CD4-positive, CD25-positive, alpha-beta regulatory T cell (primary cell): ENCODE results near the gene XIAP. TPM values are rescaled to one million over a fixed set of nuclear protein-coding genes. Genes with fewer than 3 reads are reported as not detected.
A peak's percentile ranks its signal among the peaks of the same experiment; 100 is the strongest.

Experiments used
- ATAC-seq, 2 donors: fragments of 150-1000 bp; cut with Tn5 transposase; one replicate each; pipeline ENCODE4 v1.10.0; 2021; ENCODE audit warnings: low read depth in 2 of 2, moderate number of reproducible peaks in 2 of 2, moderate library complexity in 1 of 2
- DNase-seq, 3 donors: peaks; one replicate each; pipeline versions ENCODE4 v3.0.0 to v3.0.0-alpha.2; 2012 to 2022; ENCODE audit warnings: mixed read lengths in 1 of 3
- H3K27ac ChIP-seq: one replicate; pipeline ENCODE4 v1.7.0; 2013; ENCODE audit warnings: mild to moderate bottlenecking, low read length; ENCODE audit not compliant: insufficient read depth, poor library complexity, severe bottlenecking
- H3K27me3 ChIP-seq: one replicate; pipeline ENCODE4 v1.7.0; 2013; ENCODE audit warnings: low read length; ENCODE audit not compliant: control insufficient read depth, insufficient read depth
- H3K36me3 ChIP-seq: one replicate; pipeline ENCODE4 v1.7.0; 2013; ENCODE audit warnings: mild to moderate bottlenecking, low read length, moderate library complexity; ENCODE audit not compliant: control insufficient read depth, insufficient read depth
- H3K4me1 ChIP-seq: 2 replicates; pipeline ENCODE4 v1.7.0; 2013; ENCODE audit warnings: mild to moderate bottlenecking, low read length; ENCODE audit not compliant: insufficient read depth, control insufficient read depth, poor library complexity, severe bottlenecking
- H3K4me3 ChIP-seq: one replicate; pipeline ENCODE4 v1.7.0; 2013; ENCODE audit warnings: low read depth, mild to moderate bottlenecking, low read length, moderate library complexity
- H3K9me3 ChIP-seq, 2 experiments: 1 replicate in 1 of 2; 2 replicates in 1 of 2; pipeline ENCODE4 v1.7.0; 2013; ENCODE audit warnings: low read length in 2 of 2, mild to moderate bottlenecking in 1 of 2, moderate library complexity in 1 of 2; ENCODE audit not compliant: control insufficient read depth in 2 of 2
- H3K27ac Mint-ChIP-seq, 3 donors: one replicate each; pipeline ENCODE4 v1.8.0; 2020 to 2022; ENCODE audit warnings: mild to moderate bottlenecking in 3 of 3, mixed read lengths in 3 of 3, moderate library complexity in 2 of 3
- H3K27me3 Mint-ChIP-seq: one replicate; pipeline ENCODE4 v1.8.0; 2022; ENCODE audit warnings: mild to moderate bottlenecking, mixed read lengths
- H3K36me3 Mint-ChIP-seq: one replicate; pipeline ENCODE4 v1.8.0; 2020; ENCODE audit warnings: mixed read lengths
- H3K4me1 Mint-ChIP-seq, 4 donors: one replicate each; pipeline ENCODE4 v1.8.0; 2020 to 2022; ENCODE audit warnings: mixed read lengths in 4 of 4, mild to moderate bottlenecking in 1 of 4
- H3K4me3 Mint-ChIP-seq, 4 donors: one replicate each; pipeline ENCODE4 v1.8.0; 2020 to 2022; ENCODE audit warnings: mild to moderate bottlenecking in 4 of 4, mixed read lengths in 4 of 4, moderate library complexity in 3 of 4
- H3K9me3 Mint-ChIP-seq, 7 donors: one replicate each; pipeline ENCODE4 v1.8.0; 2020 to 2022; ENCODE audit warnings: mixed read lengths in 7 of 7, mild to moderate bottlenecking in 3 of 7, moderate library complexity in 2 of 7
- polyA plus RNA-seq, 4 donors: library from polyadenylated mRNA; unstranded; fragments of 300-500 nt; fragmentation: Illumina TruSeq; gene quantifications; one replicate each; pipeline ENCODE4 v1.2.3, GENCODE V29; 2021
- total RNA-seq: library from RNA; stranded (reverse); gene quantifications from one replicate; pipeline ENCODE4 v1.2.3, GENCODE V29; 2022

Gene XIAP
- total and polyA plus RNA-seq, 5 donors from 2014 or later, result 7.7 to 35.5 (median 8.0) TPM

DNA sequence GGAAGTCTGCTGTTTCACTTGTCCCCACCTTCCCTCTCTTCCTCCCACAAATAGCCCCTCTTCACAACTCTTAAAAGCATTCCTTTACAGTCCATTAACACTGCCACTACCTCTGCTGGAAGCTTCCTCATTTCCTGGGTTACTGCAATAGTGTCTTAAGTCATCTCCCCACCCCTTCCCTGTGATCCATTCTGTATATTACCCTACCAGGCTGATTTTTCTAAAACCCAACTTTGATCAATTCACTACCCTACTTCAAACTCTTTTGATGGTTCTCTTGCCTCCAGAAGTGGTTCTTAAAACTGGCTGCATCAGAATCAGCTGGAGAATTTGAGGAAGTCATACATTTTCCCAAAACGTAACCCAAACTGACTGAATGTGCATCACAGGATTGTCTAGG, 8.8 kb upstream of the XIAP start:
- peaks cover 4% of the 10 kb centered on the region for H3K27me3 Mint-ChIP-seq
- Histone ChIP-seq H3K9me3 (no peaks in the 10 kb centered on the region), H3K4me3 (no peak overlapping the region), H3K4me1 (no peaks in the 10 kb centered on the region), H3K27ac (no peak overlapping the region), H3K36me3 (no peaks in the 10 kb centered on the region), H3K27me3 (no peaks in the 10 kb centered on the region)
- H3K36me3 Mint-ChIP-seq, result no peaks in the 10 kb centered on the region
- H3K9me3 Mint-ChIP-seq, result no peaks in the 10 kb centered on the region
- DNase-seq (no peak), ATAC-seq (no peak)
- no peaks in the 10 kb centered on the region for H3K4me1 Mint-ChIP-seq
- no peak overlapping the region for H3K4me3 Mint-ChIP-seq
- H3K27ac Mint-ChIP-seq, result peak overlapping the region in 1 of 3 donors; percentile 66

DNA sequence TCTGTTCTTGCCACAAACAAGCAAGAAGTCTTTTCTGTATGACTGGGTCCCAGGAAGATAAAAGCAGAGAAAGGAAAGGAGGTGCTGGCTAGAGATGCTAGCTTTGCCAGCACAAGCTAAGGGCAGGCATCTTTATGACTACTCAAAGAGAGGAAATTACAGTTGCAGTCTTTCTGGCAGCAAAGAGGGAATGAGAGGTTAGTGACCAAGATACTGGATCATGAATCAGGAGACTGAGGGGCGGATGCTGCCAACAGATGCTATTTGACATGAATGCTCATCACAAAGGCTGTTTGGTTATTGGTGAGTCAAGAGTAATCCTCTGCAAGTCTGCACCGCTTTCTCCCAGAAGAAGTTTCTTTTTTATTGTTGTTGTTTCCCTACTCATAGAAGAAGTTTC, 5.5 kb upstream of the XIAP start:
- DNase-seq, result no peak
- H3K36me3 Mint-ChIP-seq, result no peaks in the 10 kb centered on the region
- no peaks in the 10 kb centered on the region for H3K36me3 ChIP-seq
- no peak overlapping the region for H3K4me3 ChIP-seq
- H3K27ac ChIP-seq, result no peak overlapping the region
- H3K4me1 ChIP-seq, result peaks cover 4% of the 10 kb centered on the region
- H3K27me3 ChIP-seq, result no peaks in the 10 kb centered on the region
- no peak overlapping the region for H3K27ac Mint-ChIP-seq
- peaks cover 0 to 2% (median 0%) of the 10 kb centered on the region in 7 donors for H3K9me3 Mint-ChIP-seq
- no peaks in the 10 kb centered on the region for H3K9me3 ChIP-seq
- peaks cover 0 to 4% (median 3%) of the 10 kb centered on the region in 4 donors for H3K4me1 Mint-ChIP-seq
- H3K4me3 Mint-ChIP-seq, result no peak overlapping the region
- ATAC-seq, result no peak
- peaks cover 7% of the 10 kb centered on the region for H3K27me3 Mint-ChIP-seq

DNA sequence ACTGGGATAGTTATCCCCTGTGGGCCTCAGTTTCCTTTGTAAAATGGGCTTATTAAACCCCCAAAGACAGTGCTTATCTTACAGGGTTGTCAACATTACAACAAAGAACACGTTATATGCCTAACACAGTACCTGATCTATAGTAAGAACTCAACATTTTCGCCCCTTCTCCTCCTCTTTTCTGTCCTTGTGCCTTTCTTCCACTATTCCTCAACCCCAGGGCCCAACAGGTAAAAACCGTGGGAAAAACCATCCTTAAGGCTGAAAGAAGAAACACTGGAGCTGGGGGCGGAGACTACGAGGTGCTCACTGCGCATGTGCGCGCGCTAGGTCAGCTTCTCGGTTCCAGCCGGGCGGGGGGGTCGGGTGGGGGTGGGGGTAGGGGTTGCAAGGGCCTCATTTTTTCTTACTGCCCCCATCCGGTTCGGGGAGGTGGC, 426 bp upstream of the XIAP start:
- Mint-ChIP-seq H3K27me3 (peaks cover 9% of the 10 kb centered on the region), H3K9me3 (peaks cover 0 to 2% (median 0%) of the 10 kb centered on the region in 7 donors), H3K4me1 (peaks cover 0 to 15% (median 8%) of the 10 kb centered on the region in 4 donors), H3K27ac (peak overlapping the region; percentile 91 to 97 (median 95)), H3K4me3 (peak overlapping the region; percentile 88 to 96 (median 96)), H3K36me3 (no peaks in the 10 kb centered on the region)
- Histone ChIP-seq H3K9me3 (no peaks in the 10 kb centered on the region), H3K4me3 (peak overlapping the region; percentile 88), H3K27ac (peak overlapping the region; percentile 88), H3K27me3 (no peaks in the 10 kb centered on the region), H3K36me3 (no peaks in the 10 kb centered on the region), H3K4me1 (peaks cover 6% of the 10 kb centered on the region)
- peak in 2 of 3 donors; percentile 58 to 69 for DNase-seq
- peak in 1 of 2 donors; percentile 30 for ATAC-seq

DNA sequence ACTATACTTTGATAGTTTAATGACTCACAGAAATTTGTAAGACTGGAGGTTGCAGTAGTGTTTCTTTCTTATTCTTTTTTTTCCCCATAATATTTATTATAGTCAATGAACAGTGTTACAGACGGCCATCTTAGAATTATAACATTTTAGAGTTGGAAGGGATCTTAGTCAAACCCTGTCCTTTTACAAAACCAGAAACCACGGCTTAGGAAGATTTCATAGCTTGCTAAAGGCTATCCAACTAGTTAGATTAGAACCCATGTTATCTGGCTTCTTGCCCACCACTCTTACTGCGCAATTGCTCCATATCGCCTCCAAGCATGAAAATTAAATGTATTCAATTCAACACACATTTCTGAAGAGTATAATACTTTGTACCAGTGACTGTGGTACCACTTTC, 1.1 kb downstream of the XIAP start:
- peak overlapping the region; percentile 88 for H3K27ac ChIP-seq
- DNase-seq (no peak), ATAC-seq (no peak)
- H3K4me1 Mint-ChIP-seq, result peaks cover 0 to 21% (median 12%) of the 10 kb centered on the region in 4 donors
- H3K4me3 ChIP-seq, result peak overlapping the region; percentile 96
- peak overlapping the region; percentile 88 to 96 (median 96) for H3K4me3 Mint-ChIP-seq
- peaks cover 3% of the 10 kb centered on the region for H3K36me3 Mint-ChIP-seq
- H3K9me3 Mint-ChIP-seq, result peaks cover 0 to 2% (median 0%) of the 10 kb centered on the region in 7 donors
- H3K27ac Mint-ChIP-seq, result peak overlapping the region; percentile 91 to 96 (median 93)
- peaks cover 9% of the 10 kb centered on the region for H3K27me3 Mint-ChIP-seq
- peaks cover 6% of the 10 kb centered on the region for H3K4me1 ChIP-seq
- no peaks in the 10 kb centered on the region for H3K36me3 ChIP-seq
- no peaks in the 10 kb centered on the region for H3K27me3 ChIP-seq
- H3K9me3 ChIP-seq, result no peaks in the 10 kb centered on the region

DNA sequence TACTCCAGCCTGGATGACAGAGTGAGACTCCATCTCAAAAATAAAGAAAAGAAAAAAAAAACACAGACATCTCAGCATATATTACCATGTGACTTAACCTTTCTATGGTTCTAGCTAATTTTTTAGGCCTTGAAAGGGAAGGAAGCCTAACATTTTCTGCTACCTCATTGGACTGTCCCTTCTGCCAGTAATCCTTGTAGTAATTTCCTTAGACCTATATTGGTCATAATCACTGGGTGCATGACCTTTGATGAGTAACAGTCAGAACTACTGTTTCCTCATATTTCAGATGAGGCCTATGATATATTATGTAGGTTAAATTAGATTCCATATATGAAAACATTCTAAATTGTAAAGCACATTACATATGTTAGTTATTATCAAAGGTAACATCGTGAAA, 9.6 kb downstream of the XIAP start:
- H3K27ac Mint-ChIP-seq, result no peak overlapping the region
- no peaks in the 10 kb centered on the region for H3K27me3 Mint-ChIP-seq
- peaks cover 6 to 43% (median 15%) of the 10 kb centered on the region in 4 donors for H3K4me1 Mint-ChIP-seq
- H3K9me3 ChIP-seq, result no peaks in the 10 kb centered on the region
- no peaks in the 10 kb centered on the region for H3K9me3 Mint-ChIP-seq
- no peaks in the 10 kb centered on the region for H3K27me3 ChIP-seq
- no peaks in the 10 kb centered on the region for H3K36me3 ChIP-seq
- H3K4me3 ChIP-seq, result no peak overlapping the region
- no peak overlapping the region for H3K27ac ChIP-seq
- DNase-seq (no peak), ATAC-seq (no peak)
- no peaks in the 10 kb centered on the region for H3K4me1 ChIP-seq
- H3K4me3 Mint-ChIP-seq, result no peak overlapping the region
- peaks cover 3% of the 10 kb centered on the region for H3K36me3 Mint-ChIP-seq

DNA sequence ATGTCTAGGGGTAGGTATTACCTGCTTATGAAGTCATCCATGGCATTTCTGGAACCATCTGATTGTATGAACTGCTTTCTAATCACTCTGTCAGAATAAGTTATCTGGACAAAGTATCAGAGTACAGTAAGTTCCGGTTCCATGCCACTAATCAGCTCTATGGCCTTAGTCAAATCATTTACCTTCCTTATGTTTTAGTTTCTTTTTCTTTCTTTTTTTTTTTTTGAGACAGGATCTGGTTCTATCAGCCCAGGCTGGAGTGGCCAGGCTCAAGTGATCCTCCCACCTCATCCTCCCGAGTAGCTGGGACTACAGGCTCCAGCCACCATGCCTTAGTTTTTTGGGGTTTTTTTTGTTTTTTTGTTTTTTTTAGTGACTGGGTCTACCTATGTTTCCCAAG, 11.5 kb downstream of the XIAP start:
- Mint-ChIP-seq H3K27ac (no peak overlapping the region), H3K9me3 (no peaks in the 10 kb centered on the region), H3K36me3 (no peaks in the 10 kb centered on the region), H3K4me1 (peaks cover 6 to 42% (median 11%) of the 10 kb centered on the region in 4 donors), H3K27me3 (no peaks in the 10 kb centered on the region), H3K4me3 (no peak overlapping the region)
- Histone ChIP-seq H3K36me3 (no peaks in the 10 kb centered on the region), H3K4me1 (no peaks in the 10 kb centered on the region), H3K27me3 (no peaks in the 10 kb centered on the region), H3K9me3 (no peaks in the 10 kb centered on the region), H3K4me3 (no peak overlapping the region), H3K27ac (no peak overlapping the region)
- ATAC-seq, result no peak
- no peak for DNase-seq

DNA sequence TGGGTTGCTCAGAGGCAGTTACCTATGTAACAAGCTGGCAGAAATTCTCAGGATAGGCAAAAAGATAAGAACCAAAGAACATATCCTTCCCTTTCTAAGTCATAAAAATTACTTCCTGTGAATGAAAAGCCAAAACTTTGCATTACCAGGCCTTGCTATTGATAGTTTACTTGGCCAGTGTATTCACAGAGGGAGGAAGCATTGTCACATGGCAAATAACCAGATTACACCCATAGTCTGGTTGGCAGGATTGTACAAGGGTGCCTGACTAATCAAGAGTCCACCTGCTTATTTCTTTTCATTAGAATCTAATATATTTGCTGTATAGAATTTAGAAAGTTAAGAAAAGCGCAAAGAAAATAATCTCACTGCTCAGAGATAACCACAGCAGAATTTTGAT, 14.1 kb downstream of the XIAP start:
- no peaks in the 10 kb centered on the region for H3K36me3 ChIP-seq
- H3K27me3 ChIP-seq, result no peaks in the 10 kb centered on the region
- no peaks in the 10 kb centered on the region for H3K9me3 Mint-ChIP-seq
- DNase-seq (no peak), ATAC-seq (no peak)
- H3K4me3 ChIP-seq, result no peak overlapping the region
- no peaks in the 10 kb centered on the region for H3K36me3 Mint-ChIP-seq
- peaks cover 13 to 54% (median 18%) of the 10 kb centered on the region in 4 donors for H3K4me1 Mint-ChIP-seq
- H3K27ac Mint-ChIP-seq, result peak overlapping the region in 1 of 3 donors; percentile 48
- no peak overlapping the region for H3K4me3 Mint-ChIP-seq
- H3K27ac ChIP-seq, result no peak overlapping the region
- H3K27me3 Mint-ChIP-seq, result no peaks in the 10 kb centered on the region
- H3K4me1 ChIP-seq, result peaks cover 5% of the 10 kb centered on the region
- no peaks in the 10 kb centered on the region for H3K9me3 ChIP-seq

DNA sequence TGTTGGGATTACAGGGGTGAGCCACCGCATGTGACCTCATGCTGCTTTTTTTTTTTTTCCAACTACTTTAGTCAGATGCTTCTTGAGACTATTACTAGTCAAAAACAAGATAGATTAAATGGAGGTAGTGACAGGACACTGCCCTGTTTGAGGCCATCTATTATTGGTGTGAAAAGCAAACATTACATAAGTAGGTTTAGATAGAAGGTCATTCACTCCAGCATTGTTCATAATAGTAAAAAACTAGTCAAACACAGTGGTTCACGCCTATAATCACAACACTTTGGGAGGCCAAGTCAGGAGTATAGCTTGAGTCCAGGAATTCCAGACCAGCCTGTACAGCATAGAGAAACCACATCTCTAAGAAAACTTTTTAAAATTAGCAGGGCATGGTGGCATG, 16.3 kb downstream of the XIAP start:
- no peaks in the 10 kb centered on the region for H3K36me3 ChIP-seq
- Mint-ChIP-seq H3K9me3 (no peaks in the 10 kb centered on the region), H3K27me3 (no peaks in the 10 kb centered on the region), H3K27ac (no peak overlapping the region), H3K4me1 (peaks cover 13 to 46% (median 18%) of the 10 kb centered on the region in 4 donors), H3K36me3 (no peaks in the 10 kb centered on the region), H3K4me3 (peak overlapping the region in 1 of 4 donors; percentile 5)
- DNase-seq, result no peak
- no peak for ATAC-seq
- no peak overlapping the region for H3K27ac ChIP-seq
- H3K9me3 ChIP-seq, result no peaks in the 10 kb centered on the region
- no peak overlapping the region for H3K4me3 ChIP-seq
- peaks cover 9% of the 10 kb centered on the region for H3K4me1 ChIP-seq
- H3K27me3 ChIP-seq, result no peaks in the 10 kb centered on the region
